HG03460 (cell line): ENCODE results near the gene SSBP2.
"Not testable (repeated sequence)": the region's sequence is repeated elsewhere in the genome, so short reads cannot be mapped to it uniquely, and the experiment has no call there.

Experiments
- ATAC-seq: cut with Tn5 transposase; IDR thresholded peaks from one replicate; pipeline ENCODE4 v1.9.1; 2021; ENCODE audit not compliant: unreplicated experiment

Gene SSBP2

DNA sequence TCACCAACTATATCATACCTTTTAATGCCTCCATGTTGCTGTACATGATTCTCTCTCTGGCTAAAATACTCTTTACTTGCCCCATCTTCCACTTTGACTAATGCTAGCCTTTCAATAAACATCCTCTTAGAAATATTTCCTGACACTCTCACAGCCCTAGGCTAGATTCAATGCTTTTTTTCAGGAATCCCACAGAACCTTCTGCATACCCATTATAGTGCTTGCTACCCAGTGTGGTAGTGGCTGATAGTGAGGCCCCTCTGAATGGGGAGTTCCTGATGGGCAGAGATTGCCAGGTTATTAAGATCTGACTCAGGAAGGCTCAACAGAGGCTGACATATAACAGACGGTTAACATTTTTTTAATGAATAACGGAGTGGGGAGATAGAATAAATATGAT, 11.6 kb downstream of the SSBP2 start:
- no peak for ATAC-seq

DNA sequence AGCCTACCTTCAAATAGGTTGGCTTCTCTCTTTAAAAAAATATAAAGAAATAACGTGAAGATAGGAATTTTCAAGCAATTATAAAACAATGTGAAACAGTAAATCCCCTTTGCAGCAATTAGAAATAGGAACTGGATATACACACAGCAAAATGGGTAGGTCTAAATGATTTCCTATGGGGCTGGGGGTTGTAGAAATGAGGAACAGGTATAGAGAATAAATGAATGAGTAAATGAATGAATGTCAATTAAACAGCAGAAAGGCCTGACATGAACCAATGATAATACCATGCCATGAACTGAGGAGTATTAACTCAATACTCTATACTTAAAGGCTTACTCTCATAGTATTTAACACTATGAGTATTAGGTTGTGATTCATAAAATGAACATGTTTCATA, 21.6 kb downstream of the SSBP2 start:
- ATAC-seq: no peak

DNA sequence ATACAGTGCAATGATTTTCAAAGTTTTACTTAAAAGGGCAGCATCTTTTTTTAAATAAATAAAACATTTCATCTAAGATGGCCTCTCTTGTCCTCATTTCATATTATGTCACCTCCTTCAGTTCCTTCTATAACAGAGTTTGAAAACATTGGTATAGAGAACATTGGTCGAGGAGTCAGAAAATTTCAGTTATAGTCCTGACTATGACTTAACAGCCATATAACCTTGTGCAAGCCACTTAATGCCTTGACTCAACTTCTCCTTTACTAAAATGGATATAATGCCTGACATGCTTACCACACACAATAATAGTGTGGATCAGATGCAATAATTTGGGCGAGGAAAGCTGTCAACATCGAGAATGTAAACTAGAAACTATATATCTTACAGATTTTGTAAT, 22.6 kb downstream of the SSBP2 start:
- no peak for ATAC-seq

DNA sequence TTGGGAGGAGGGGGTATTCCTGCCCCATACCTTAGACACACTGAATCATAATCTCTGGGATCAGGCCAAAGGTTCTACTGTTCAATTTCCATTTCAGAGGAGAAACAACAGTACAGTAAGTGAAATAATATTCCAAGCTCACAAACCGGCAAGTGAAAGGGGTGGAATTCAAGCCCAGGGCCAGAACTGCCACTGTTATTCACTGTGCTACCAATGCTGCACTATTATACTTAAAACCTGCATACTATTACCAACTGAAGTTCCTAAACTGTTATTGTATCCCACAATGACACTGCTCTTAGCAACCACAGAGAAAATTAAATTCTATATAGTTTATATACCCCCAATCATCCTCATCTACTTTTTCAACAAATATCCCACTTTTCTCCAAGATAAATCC, 24.6 kb downstream of the SSBP2 start:
- ATAC-seq: no peak

DNA sequence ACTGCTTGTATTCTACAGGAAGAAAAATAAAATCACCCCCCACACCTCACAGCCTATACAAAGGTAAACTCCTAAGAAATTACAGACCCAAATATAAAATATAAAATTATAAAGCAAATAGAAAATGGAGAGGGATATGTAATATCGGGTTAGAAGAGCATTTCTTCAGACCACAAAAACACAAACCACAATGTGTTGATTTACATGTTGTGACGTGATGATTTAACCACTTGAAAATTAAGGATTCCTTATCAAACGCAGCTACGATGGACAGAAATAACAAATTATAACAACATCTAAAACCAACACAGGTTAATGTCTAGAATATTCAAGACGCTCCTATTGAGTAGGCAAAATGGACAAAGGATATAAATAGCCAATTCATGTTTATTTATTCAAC, 26.3 kb downstream of the SSBP2 start:
- ATAC-seq: no peak

DNA sequence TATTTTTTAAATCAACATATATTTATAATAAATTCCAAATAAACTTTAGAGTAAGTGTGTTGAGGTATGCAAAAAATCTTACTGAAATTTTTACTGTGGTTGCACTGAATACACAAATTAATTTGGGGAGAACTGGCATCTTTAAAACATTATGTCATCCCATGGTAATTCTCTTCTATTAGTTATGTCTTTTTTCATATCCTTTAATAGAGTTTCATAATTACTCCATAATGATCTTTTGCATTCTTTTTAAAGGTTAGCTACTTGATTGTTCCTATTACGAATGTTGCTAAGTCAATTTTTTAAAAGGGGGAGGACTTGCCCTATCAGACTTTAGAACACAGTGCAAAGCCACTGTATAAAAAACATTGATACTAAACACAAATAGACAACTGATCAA, 26.8 kb downstream of the SSBP2 start:
- ATAC-seq: no peak

DNA sequence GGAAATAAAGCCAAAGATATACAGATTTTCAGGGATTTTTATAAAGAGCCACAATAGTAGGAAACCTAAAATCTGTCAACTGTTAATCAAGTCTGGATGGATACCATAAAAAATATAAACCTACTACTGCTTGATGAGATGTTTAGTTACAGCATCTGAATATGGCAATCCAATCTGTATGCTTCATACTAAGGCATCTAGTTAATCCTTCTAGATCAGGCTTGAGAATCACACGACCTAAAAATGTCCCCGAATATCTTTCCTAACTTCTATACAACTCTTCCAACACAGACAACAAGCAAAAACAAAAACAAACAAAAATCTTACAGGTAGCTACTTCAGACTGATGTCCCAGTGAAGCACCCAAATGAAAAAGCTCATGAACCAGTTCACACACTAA, 29.8 kb downstream of the SSBP2 start:
- no peak for ATAC-seq

DNA sequence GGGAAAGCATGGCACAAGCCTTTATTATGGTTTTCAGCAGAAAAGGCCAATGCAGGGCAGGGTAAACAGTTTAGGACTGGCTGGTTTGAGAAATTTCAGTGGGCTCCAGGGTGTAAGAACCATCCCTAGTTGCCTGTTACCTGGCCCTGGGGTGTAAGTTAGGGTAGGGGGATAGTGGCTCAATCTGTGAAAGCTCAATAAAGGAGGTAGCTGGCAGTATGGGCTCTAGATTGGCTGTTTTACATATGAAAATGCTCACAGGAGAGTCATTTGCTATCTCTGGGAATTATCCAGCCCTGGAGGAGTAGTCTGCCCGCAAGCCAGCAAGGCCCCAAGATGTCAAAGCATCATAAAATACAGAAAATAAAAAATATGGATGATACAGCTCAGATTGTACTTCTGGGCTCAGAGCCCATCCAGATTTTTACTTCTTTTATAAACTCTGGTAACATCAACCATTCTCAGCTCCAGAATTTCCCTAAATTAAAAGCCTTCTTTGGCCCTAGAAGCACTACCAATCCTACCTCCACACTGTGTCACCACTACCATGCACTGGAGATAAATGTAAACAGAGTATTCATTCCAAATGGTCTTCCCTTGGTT, 31.1 kb downstream of the SSBP2 start:
- ATAC-seq: no peak

DNA sequence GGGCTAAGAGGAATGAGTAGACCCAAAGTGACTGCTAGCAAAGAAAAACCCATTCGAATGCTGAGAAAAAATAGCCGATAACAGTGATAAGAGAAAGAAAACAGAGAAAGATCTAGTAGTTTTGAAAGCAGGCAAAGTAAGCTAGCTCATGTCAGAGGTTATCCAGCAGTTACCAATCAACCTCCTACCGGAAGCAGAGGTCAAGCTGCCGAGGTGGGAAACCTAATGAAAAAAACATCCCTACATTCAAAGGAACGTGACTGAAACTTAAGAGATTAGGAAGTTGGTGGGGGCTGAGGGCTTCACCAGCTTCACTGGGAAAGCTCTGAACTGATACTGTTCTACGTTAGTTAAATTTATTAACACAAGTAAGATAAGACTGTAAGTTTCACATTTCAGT, 32.6 kb downstream of the SSBP2 start:
- no peak for ATAC-seq

DNA sequence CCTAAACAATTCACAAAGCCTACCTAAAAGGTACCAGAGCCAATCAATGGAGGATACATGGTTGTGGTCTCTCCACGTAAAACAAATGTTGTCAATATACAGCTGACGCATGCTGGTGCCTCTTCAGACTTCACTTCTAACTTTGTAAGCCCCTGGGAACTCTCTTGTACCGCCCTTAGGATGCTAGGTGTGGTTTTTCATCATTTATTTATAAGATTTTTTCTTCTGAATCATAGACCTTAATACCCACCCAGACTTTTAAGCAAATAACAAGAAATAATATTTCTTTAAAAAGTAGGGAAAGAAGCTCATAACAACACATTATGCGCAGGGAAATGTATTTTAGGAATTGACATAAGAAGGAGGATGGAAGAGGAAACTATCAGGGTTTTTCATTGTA, 33.0 kb downstream of the SSBP2 start:
- ATAC-seq: no peak

DNA sequence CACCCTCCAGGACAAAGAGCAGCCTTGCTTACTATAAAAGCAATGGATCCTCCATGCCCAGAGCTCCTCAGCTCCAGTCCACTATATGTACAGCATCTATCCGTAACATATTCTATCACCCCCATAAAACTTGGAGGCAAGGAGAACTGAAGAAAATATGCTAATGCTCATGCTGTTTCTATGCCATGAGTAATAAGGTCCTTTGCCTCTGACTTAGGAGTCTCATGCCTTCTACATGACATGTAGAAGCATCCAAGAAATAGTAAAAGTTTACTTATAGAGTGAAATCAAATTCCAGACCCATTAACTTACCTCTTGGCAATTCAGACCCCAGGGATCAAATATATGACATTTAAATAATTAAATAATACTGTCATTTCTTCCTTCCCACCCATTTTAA, 33.7 kb downstream of the SSBP2 start:
- ATAC-seq: no peak

DNA sequence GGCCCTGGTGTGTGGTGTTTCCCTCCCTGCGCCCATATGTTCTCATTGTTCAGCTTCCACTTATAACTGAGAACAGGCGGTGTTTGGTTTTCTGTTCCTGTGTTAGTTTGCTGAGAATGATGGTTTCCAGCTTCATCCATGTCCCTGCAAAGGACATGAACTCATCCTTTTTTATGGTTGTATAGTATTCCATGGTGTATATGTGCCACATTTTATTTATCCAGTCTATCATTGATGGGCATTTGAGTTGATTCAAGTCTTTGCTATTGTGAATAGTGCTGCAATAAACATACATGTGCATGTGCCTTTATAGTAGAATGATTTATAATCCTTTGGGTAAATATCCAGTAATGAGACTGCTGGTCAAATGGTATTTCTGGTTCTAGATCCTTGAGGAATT, 36.8 kb downstream of the SSBP2 start:
- ATAC-seq: not testable (repeated sequence)

DNA sequence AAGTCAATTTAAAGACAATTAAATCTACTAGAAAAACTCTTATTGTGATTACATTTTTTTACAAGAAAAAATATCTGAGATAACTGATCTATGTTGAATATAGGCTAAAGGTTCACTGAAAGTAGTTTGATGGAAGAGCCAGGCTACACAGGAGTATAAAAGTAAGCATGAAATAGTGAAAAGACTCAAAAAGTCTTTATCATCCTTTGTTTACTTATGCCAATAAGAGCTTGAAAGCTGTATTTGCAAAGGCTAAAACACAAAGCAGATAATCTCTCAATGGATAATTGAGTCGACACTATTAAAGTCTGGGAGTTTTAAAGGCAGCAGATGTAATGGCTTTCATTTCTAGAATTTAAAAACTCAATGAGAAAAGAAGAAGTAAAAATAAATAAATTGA, 42.0 kb downstream of the SSBP2 start:
- no peak for ATAC-seq

DNA sequence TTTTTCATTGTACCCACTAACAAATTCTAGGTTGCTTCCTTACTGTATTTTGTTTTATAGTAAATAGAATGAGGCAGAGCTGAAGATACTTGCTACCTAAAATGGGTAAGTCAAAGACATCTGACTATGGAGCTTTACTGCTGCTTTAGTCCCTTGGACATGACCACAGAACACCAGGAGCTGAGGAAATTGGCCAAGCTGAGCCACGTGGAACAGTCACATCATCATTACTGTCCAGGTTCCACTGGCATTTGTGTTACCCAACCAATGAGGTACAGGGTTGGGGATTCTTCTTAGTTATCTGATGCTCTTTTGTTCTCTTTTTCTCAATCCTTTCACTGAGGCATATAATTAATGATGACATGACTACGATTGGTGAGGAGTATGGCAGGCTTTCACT, 47.1 kb downstream of the SSBP2 start:
- no peak for ATAC-seq

DNA sequence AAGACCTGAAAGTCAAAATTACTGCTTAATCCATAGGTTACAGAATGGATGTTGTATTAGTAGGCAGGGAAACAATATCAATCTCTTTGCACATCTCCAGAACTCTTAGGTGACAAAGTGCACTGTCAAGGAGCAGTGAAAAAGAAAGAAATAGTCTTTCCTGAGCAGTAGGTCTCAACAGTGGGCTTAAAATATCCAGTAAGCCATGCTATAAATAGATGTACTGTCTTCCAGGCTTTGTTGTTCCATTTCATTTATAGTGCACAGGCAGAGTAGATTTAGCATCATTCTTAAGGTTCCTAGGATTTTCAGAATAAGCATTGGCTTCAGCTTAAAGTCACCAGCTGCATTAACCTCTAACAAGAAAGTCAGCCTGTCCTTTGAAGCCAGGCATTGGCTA, 50.7 kb downstream of the SSBP2 start:
- no peak for ATAC-seq

DNA sequence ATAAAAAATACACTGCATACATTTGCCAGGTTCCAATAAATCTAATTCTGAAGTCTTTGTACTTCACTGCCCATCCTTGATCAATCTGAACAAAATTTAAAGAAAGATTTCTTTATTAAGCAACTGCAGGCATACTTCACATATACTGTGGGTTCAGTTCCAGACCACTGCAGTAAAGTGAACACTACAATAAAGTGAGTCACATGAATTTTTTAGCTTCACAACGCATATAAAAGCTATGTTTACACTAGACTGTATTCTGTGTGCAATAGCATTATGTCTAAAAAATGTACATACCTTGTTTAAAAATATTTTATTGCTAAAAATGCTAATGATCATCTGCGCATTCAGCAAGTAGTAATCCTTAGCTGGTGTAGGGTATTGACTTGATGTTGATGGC, 52.1 kb downstream of the SSBP2 start:
- no peak for ATAC-seq

DNA sequence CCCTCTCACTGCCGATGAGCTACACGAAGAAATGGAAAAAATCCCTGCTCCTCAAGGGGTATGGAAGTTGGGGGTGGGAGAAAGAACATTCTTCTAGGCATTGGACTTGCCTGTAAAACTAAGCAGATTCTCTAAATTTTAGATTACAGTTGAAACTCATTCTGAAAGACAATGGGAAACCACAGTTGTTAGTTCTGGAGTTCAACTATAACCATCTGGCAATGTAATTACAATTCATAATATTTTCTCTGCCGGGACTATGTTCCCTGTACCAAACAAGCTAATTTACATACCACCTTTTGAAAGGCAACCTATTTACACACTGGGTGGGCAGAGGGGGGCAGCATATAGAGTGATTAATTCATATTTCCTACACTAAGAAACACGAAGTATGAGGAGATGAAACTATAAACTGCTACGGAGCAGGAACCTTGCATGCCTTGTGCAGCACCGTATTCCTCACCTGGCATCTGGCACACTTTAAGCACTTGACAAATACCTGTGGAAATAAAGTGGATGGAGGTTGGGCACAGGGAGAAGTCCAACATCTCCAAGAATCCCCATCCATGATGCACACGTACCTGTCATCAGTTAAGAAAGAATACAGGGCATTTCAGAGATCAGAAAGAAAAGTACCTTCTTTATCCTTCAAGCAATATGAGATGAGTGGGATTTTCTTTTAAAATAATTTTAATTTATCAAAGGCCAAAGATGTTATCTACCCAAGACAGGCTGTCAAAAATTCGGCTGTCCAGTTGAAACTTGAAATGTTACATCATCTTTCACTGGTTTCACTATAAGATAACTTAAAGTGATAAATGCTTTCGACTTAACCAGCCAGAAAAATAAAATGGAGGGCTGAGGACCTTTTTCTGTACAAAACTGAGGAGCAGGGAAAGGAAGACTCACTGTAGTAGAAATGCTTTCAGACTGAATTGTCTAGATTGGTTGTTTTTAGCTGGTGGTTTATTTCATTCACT, 54.2 kb downstream of the SSBP2 start:
- ATAC-seq: no peak

DNA sequence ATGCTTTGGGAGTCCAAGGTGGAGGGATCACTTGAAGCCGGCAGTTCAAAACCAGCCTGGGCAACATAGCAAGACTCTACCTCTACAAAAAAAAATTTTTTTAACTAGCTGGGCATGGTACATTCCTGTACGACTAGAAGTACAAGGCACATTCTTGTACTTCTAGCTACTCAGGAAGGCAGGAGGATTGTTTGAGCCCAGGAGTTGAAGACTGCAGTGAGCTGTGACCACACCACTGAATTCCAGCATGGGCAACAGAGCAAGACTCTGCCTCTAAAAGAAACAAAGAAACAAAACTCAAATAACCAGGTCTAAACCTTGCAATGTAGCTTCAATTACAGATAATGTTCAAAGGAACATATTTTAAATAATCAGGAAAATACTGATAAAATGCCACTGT, 56.2 kb downstream of the SSBP2 start:
- ATAC-seq: no peak

DNA sequence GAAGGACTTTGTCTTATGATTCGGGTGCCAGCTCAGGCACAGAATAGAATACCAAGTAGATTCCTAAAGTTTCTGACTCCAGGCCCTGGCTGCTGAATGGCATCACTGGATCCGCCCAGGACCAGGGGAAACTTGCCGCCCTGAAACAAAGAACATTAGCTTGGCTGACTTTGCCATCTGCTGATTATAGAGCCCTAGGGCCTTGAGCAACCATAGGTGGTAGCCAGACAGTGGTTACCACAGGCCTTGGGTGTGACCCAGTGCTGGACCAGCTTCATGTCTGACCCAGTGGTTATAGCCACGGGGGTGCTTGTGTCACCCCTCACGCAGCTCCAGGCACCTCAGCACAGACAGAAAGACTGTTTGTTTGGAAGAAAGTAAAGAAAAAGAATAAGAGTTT, 62.7 kb downstream of the SSBP2 start:
- ATAC-seq: no peak

DNA sequence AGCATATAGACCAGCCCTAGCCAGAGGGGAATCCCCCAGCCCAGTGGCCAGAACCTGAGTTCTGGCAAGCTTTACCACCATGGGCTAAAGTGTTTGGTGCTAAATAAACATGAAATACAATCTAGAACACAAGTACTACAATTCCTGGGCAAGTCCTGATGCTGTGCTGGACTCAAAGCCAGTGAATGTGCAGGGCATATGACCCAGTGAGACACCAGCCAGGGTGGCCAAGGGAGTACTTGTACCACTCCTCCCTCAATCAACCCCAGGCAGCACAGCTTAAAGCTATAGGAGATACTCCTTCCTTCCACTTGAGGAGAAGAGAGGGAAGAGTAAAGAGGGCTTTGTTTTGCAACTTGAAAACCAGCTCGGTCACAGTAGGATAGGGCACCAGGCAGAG, 63.6 kb downstream of the SSBP2 start:
- ATAC-seq: no peak

DNA sequence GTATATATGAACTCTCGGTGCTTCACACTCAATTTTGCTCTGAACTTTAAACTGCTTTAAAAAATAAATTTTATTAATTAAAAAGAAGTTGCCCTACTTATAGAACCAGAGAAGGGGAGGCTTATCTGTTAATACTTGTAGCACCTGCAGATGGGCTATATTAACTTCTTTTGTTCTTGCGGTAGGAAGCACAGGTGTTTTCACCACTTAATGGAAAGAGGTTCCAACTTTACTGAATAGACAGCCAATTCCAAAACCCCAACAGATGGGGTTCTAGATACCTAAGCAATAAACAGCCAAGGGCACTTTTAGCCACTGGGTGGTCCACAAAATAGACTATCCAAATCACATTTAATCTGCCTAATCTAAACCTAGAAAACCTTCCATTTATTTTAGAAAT, 65.4 kb downstream of the SSBP2 start:
- ATAC-seq: no peak

DNA sequence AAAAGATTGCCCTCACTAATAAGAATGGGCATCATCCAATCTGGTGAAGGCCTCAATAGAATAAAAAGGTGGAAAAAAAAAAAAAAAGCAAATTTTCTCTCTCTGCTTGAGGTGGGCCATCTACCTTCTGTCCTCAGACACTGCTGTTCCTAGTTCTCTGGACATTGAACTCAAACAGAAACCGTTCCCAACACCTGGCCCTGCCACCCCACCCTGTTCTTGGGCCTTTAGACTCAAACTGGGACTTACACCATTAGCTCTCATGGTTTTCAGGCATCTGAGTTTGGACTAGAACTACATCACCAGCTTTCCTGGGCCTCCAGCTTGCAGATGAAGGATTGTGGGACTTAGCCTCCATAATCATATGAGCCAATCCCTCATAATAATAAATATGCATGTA, 71.0 kb downstream of the SSBP2 start:
- ATAC-seq: no peak

DNA sequence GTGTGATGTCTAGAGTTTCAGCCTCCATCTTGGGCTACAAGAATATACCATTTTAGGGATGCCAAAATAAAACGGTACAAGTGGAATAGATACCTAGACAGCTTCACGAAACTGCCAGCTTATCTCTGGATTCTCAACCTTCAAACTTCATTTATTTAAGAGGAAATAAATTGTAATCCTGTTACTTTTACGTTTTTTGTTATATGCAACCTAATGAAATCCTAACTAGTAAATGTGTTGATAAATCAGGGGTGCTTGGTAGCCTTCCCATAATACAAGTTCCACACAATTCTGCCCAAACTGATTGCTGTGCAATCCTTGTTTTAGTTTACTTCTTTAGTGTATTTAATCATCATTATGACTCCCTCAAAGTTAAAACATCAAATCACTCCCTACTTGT, 75.5 kb downstream of the SSBP2 start:
- no peak for ATAC-seq
